Nephron progenitor cell (in vitro differentiated cells): Measurements from ENCODE around the gene SIM1.

Experiments used
- DNase-seq: peaks from one replicate; pipeline ENCODE4 v3.0.0; 2021
- H3K27ac Mint-ChIP-seq: 2 replicates; pipeline ENCODE4 v1.8.0; 2021; ENCODE audit warnings: mild to moderate bottlenecking, moderate library complexity, mixed read lengths
- H3K27me3 Mint-ChIP-seq: 2 replicates; pipeline ENCODE4 v1.8.0; 2021; ENCODE audit warnings: mild to moderate bottlenecking, low read depth, mixed read lengths; ENCODE audit not compliant: poor library complexity
- H3K36me3 Mint-ChIP-seq: 2 replicates; pipeline ENCODE4 v1.8.0; 2021; ENCODE audit warnings: low read depth, mixed read lengths
- H3K4me1 Mint-ChIP-seq: 2 replicates; pipeline ENCODE4 v1.8.0; 2021; ENCODE audit warnings: mixed read lengths
- H3K4me3 Mint-ChIP-seq: 2 replicates; pipeline ENCODE4 v1.8.0; 2021; ENCODE audit warnings: mild to moderate bottlenecking, moderate library complexity, mixed read lengths
- H3K9me3 Mint-ChIP-seq: 2 replicates; pipeline ENCODE4 v1.8.0; 2021; ENCODE audit warnings: mild to moderate bottlenecking, moderate library complexity, mixed read lengths
- TF ChIP-seq, protein P1 (sequence below): fragments of 200-600 bp; sonication (generic); IDR thresholded peaks from 2 replicates; pipeline ENCODE4 v1.5.0; 2021; ENCODE audit warnings: antibody characterized with exemption

Gene SIM1

DNA sequence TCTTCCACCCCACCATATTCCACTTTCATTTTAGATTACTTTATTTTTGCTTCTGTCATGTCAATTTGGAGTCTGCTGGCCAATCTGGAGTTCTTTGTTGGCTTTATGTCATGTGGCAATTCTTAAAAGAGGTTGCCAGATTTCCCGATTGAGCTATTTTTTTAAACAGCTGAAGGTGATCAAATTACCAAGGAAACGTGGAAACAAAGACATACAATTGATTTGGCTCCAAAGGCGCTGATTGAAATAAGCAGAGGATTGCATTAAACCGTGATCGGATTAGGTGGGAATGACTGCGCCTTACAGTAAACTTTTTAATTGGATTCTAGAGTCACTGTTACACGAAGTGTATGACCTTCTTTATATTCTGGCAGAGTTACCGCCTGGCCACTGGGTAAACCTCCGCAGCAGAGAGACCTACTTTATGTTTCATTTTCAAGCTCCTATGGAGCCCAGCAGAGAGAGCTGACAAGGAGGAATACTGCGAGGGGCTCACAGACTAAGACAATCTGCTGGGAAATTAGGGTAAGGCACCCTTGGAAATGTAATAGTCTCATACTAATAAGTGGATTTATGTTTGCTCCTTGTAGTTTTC is 37.9 kb downstream of the SIM1 start:
- Mint-ChIP-seq H3K4me3 (no peak overlapping the region), H3K36me3 (peaks cover 27% of the 10 kb centered on the region), H3K27ac (no peak overlapping the region), H3K4me1 (peaks cover 2% of the 10 kb centered on the region), H3K27me3 (no peaks in the 10 kb centered on the region), H3K9me3 (no peaks in the 10 kb centered on the region)
- no peak for DNase-seq
- TF ChIP-seq, protein P1, sequence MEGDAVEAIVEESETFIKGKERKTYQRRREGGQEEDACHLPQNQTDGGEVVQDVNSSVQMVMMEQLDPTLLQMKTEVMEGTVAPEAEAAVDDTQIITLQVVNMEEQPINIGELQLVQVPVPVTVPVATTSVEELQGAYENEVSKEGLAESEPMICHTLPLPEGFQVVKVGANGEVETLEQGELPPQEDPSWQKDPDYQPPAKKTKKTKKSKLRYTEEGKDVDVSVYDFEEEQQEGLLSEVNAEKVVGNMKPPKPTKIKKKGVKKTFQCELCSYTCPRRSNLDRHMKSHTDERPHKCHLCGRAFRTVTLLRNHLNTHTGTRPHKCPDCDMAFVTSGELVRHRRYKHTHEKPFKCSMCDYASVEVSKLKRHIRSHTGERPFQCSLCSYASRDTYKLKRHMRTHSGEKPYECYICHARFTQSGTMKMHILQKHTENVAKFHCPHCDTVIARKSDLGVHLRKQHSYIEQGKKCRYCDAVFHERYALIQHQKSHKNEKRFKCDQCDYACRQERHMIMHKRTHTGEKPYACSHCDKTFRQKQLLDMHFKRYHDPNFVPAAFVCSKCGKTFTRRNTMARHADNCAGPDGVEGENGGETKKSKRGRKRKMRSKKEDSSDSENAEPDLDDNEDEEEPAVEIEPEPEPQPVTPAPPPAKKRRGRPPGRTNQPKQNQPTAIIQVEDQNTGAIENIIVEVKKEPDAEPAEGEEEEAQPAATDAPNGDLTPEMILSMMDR: no peak

DNA sequence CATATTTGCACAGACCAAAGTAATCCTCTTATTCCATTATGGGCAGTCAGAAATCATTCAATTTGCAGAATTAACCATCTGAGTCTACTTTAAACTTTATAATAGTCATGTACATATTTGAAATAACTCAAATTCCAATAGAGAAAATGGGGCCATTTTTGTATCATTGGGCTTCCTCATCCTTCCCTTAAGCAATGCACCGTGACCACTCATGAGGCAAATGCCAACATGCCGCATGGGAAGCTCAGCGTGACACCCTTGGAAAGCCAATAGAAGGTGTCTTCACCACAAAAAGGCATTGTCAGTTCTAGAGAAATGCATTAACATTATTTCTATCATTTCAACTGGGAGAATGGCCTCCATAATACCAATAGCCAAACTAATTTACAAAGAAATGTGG is 38.5 kb downstream of the SIM1 start:
- Mint-ChIP-seq H3K9me3 (no peaks in the 10 kb centered on the region), H3K36me3 (peaks cover 27% of the 10 kb centered on the region), H3K27me3 (no peaks in the 10 kb centered on the region), H3K27ac (no peak overlapping the region), H3K4me1 (peaks cover 8% of the 10 kb centered on the region), H3K4me3 (no peak overlapping the region)
- TF ChIP-seq, protein P1: no peak
- no peak for DNase-seq

DNA sequence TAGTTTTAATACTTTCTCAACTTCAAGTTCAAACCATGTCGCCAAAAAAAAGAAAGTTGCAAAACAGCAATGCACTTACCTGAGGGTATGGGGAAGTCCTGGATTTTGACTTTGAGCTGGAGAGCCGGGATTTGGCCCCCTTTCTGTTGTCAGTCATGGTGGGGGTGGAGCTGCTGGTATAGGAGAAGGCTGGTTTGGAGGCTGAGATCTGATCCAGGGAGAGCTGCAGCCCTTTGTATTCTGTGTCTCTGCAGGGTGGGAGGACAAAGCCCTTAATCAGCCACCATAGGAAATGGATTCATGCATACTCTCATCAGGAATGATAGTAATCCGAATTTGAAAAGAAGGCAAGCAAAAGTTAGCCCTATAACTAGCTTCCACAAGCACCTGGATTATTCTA is 44.0 kb downstream of the SIM1 start:
- no peak overlapping the region for H3K4me3 Mint-ChIP-seq
- no peaks in the 10 kb centered on the region for H3K27me3 Mint-ChIP-seq
- H3K27ac Mint-ChIP-seq: no peak overlapping the region
- peaks cover 35% of the 10 kb centered on the region for H3K36me3 Mint-ChIP-seq
- peaks cover 7% of the 10 kb centered on the region for H3K9me3 Mint-ChIP-seq
- TF ChIP-seq, protein P1: no peak
- no peak for DNase-seq
- H3K4me1 Mint-ChIP-seq: peaks cover 10% of the 10 kb centered on the region

DNA sequence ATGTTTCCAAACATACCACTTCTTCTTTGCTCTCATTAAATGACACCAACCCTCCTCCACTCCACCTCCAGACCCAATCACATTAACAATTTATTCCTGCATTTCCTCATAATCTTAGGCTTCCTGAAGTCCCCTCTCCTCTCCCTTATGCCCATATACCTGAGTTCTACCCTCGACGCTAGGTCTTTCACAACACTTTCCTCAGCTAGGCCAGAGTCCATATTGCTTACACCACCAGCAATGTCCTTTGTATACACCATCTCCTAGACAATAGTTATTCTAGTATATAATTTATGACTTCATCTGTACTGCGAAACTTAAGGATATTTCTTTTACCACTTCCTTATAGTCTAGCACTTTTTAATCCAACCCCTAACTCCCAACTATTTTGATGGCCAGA is 47.7 kb downstream of the SIM1 start:
- Mint-ChIP-seq H3K9me3 (peaks cover 7% of the 10 kb centered on the region), H3K4me1 (peaks cover 13% of the 10 kb centered on the region), H3K27me3 (no peaks in the 10 kb centered on the region), H3K36me3 (peaks cover 37% of the 10 kb centered on the region), H3K27ac (peak overlapping the region; percentile 1), H3K4me3 (no peak overlapping the region)
- TF ChIP-seq, protein P1: no peak
- no peak for DNase-seq

DNA sequence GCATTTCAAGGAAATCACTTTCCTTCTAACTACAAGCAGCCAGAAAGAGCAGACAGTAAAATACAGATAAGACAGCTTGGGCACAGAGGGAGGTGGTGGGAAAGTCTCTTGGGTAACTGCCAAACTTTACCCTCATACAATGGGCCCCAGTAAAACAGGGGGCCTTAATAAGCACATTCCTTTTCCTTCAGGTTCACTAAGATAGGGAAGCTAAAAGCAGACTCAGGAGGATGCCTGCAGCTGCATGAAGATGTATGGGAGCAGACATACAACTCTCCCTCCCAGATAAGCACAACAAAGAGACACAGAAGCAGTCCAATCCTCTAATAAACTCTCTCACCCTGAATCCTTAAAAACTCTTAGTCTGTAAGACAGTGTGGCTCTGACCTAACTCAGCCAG is 49.0 kb downstream of the SIM1 start:
- Mint-ChIP-seq H3K9me3 (peaks cover 7% of the 10 kb centered on the region), H3K36me3 (peaks cover 43% of the 10 kb centered on the region), H3K27ac (peak overlapping the region; percentile 60), H3K4me3 (no peak overlapping the region), H3K4me1 (peaks cover 4% of the 10 kb centered on the region), H3K27me3 (no peaks in the 10 kb centered on the region)
- no peak for DNase-seq
- TF ChIP-seq, protein P1: no peak

DNA sequence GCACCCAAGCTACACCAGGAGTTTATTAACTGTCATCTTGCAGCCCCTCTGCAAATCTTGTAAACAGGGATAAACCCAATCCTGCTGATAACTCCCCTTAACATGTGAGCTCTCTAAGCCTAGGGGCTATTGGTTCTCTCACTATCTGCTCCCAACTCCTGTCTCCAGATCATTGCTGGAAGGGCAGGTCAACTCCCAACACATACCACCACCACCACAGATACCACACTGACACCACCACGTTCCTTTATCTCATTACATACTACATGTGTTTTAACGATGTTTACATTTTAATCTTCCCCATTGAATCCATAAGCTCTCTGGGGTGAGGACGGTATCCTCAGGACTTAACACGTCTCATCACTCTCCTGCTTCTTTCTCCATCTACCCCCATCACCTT is 51.8 kb downstream of the SIM1 start:
- H3K4me3 Mint-ChIP-seq: no peak overlapping the region
- peaks cover 35% of the 10 kb centered on the region for H3K36me3 Mint-ChIP-seq
- peaks cover 7% of the 10 kb centered on the region for H3K9me3 Mint-ChIP-seq
- H3K27ac Mint-ChIP-seq: no peak overlapping the region
- H3K4me1 Mint-ChIP-seq: peaks cover 4% of the 10 kb centered on the region
- DNase-seq: no peak
- H3K27me3 Mint-ChIP-seq: peaks cover 10% of the 10 kb centered on the region
- TF ChIP-seq, protein P1: no peak
